ENCODE measurements around the gene SEMA3E. TPM values are rescaled to one million over a fixed set of nuclear protein-coding genes. Genes with fewer than 3 reads are reported as not detected.

SEMA3E gene
- polyA plus RNA-seq, 1 of the 3 experiments (the other 2 are of a cell fraction): under 0.01 TPM

DNA sequence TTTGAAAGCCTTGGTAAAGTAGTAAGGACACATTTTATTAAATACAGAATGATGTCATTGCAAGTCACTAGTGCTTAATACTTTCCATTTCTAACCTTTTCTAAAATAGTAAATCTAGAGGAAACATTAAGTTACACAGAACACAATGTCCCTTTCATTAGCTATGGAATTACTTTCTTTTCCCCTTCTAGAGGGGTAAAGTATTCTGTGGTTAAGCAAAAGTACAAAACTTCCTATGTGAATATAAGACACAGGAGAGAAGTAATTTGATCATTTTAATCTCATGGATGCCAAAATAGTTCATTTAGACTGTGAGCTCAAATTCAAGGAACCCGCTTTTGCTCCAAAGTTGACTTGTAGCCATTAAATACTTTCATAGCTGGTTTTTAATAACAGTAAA lies 49.8 kb downstream of the SEMA3E start:
- no peak overlapping the region; the same call in 1 of the 2 replicates for H2AFZ ChIP-seq (ENCODE audit: low read depth)
- no peak overlapping the region for H3K4me3 ChIP-seq (ENCODE audit: low read depth in 2 of 2, low read length in 1 of 2)
- H3F3A ChIP-seq (replicated peaks; ENCODE audit: insufficient read depth): no peaks in the 10 kb centered on the region
- 86% methylated on average over 1 of the region's 1 CpG for WGBS (ENCODE audit: low lambda C conversion rate)
- H3K79me2 ChIP-seq (ENCODE audit: insufficient read depth): no peaks in the 10 kb centered on the region
- no peak overlapping the region for H3K4me2 ChIP-seq
- no peaks in the 10 kb centered on the region for H4K20me1 ChIP-seq (ENCODE audit: insufficient read depth)
- ChIA-PET POLR2A (no interaction called here), CTCF (interaction anchor here (0.7 kb wide), 1 partner anchor 11 kb away, joined by 3 read pairs; no protein-coding TSS in a partner anchor)
- H3K9ac ChIP-seq: no peak overlapping the region
- DNase-seq: no peak
- TF ChIP-seq ELF1 (IDR thresholded peaks at IDR 0.05) (no peak), RFX5 (IDR thresholded peaks at IDR 0.05; ENCODE audit: low read length) (no peak), NRF1 (IDR thresholded peaks at IDR 0.05; ENCODE audit: low read depth, low read length) (no peak), FOXJ3 (CRISPR knock-in tag; IDR thresholded peaks at IDR 0.05) (no peak)
- TF ChIP-seq, protein P1, sequence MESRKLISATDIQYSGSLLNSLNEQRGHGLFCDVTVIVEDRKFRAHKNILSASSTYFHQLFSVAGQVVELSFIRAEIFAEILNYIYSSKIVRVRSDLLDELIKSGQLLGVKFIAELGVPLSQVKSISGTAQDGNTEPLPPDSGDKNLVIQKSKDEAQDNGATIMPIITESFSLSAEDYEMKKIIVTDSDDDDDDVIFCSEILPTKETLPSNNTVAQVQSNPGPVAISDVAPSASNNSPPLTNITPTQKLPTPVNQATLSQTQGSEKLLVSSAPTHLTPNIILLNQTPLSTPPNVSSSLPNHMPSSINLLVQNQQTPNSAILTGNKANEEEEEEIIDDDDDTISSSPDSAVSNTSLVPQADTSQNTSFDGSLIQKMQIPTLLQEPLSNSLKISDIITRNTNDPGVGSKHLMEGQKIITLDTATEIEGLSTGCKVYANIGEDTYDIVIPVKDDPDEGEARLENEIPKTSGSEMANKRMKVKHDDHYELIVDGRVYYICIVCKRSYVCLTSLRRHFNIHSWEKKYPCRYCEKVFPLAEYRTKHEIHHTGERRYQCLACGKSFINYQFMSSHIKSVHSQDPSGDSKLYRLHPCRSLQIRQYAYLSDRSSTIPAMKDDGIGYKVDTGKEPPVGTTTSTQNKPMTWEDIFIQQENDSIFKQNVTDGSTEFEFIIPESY (IDR thresholded peaks at IDR 0.05; ENCODE audit: borderline replicate concordance, low read depth): no peak
- no peaks in the 10 kb centered on the region for H3K27me3 ChIP-seq (ENCODE audit: insufficient read depth)
- no peaks in the 10 kb centered on the region for H3K36me3 ChIP-seq (replicated peaks in 1 of 2; ENCODE audit: control insufficient read depth in 1 of 2, insufficient read depth in 2 of 2, low read length in 1 of 2)
- no peaks in the 10 kb centered on the region for H3K9me2 ChIP-seq
- no peak overlapping the region for H3K27ac ChIP-seq (ENCODE audit: low read depth in 2 of 2, low read length in 1 of 2)
- no peaks in the 10 kb centered on the region for H3K4me1 ChIP-seq (ENCODE audit: control insufficient read depth in 1 of 2, insufficient read depth in 2 of 2, low read depth in 1 of 2, low read length in 1 of 2)
- no peaks in the 10 kb centered on the region for H3K9me3 ChIP-seq

DNA sequence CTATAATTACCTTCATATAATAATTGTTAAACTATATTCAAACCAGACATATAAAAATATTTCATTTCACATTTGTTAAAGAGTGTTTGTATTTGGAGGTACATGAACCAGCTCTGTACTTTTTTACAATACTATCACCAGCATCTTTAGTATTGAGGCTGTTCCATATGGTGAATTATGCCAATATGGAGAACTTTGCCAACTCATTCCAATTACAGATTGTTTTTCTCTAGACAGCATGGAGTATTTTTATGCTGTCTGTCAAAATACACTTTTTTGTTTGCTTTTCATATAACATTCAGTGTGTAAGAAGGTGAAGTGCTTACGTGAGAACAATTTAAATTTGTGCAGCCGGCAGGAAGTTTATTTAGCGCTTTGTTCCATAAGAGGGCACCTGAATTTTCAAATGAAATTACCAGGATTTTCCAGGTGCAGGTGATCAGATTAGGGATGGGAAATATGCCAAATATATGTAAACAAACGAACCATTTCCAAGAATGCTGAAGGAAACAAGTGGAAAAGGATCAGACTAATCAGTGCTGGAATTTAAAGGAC lies 54.9 kb downstream of the SEMA3E start:
- POLR2A ChIA-PET: no interaction called here
- peaks cover 4% of the 10 kb centered on the region for H3F3A ChIP-seq (replicated peaks; ENCODE audit: insufficient read depth)
- no peaks in the 10 kb centered on the region for H3K79me2 ChIP-seq (ENCODE audit: insufficient read depth)
- peaks cover 0 to 4% of the 10 kb centered on the region in 2 experiments; a peak in 2 of 4 replicates for H3K4me1 ChIP-seq (ENCODE audit: control insufficient read depth in 1 of 2, insufficient read depth in 2 of 2, low read depth in 1 of 2, low read length in 1 of 2)
- H2AFZ ChIP-seq (ENCODE audit: low read depth): no peak overlapping the region
- no peak overlapping the region for H3K27ac ChIP-seq (ENCODE audit: low read depth in 2 of 2, low read length in 1 of 2)
- no peak for DNase-seq
- H3K9me3 ChIP-seq: no peaks in the 10 kb centered on the region
- H3K36me3 ChIP-seq (replicated peaks in 1 of 2; ENCODE audit: control insufficient read depth in 1 of 2, insufficient read depth in 2 of 2, low read length in 1 of 2): no peaks in the 10 kb centered on the region
- CTCF ChIA-PET: interaction anchor here (0.5 to 1.5 kb wide), 3 partner anchors 8 to 267 kb away, joined by 3 to 6 read pairs (median 3); no protein-coding TSS in a partner anchor
- H3K4me3 ChIP-seq (ENCODE audit: low read depth in 2 of 2, low read length in 1 of 2): no peak overlapping the region
- H3K9ac ChIP-seq: no peak overlapping the region
- H4K20me1 ChIP-seq (ENCODE audit: insufficient read depth): no peaks in the 10 kb centered on the region
- no peaks in the 10 kb centered on the region for H3K27me3 ChIP-seq (ENCODE audit: insufficient read depth)
- TF ChIP-seq JUND (IDR thresholded peaks at IDR 0.05) (no peak), TEAD4 (IDR thresholded peaks at IDR 0.05; ENCODE audit: borderline replicate concordance, insufficient read depth) (no peak), POLR2AphosphoS5 (IDR thresholded peaks at IDR 0.05; ENCODE audit: low read depth, low read length) (no peak), RFX5 (IDR thresholded peaks at IDR 0.05; ENCODE audit: low read length) (no peak), RCOR1 (IDR thresholded peaks at IDR 0.05; ENCODE audit: low read length) (no peak), RXRA (IDR thresholded peaks at IDR 0.05; ENCODE audit: borderline replicate concordance, low read depth) (no peak)
- TF ChIP-seq, protein P1 (IDR thresholded peaks at IDR 0.05; ENCODE audit: borderline replicate concordance, low read depth): no peak
- TF ChIP-seq, protein P2, sequence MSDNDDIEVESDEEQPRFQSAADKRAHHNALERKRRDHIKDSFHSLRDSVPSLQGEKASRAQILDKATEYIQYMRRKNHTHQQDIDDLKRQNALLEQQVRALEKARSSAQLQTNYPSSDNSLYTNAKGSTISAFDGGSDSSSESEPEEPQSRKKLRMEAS (IDR thresholded peaks at IDR 0.05; ENCODE audit: low read depth): no peak
- no peaks in the 10 kb centered on the region for H3K9me2 ChIP-seq
- no peak overlapping the region for H3K4me2 ChIP-seq
- WGBS (ENCODE audit: low lambda C conversion rate): 80% methylated on average over 4 of the region's 4 CpGs

Data from SK-N-SH (cell line).